ENCODE measurements around the gene LURAP1L.

DNA sequence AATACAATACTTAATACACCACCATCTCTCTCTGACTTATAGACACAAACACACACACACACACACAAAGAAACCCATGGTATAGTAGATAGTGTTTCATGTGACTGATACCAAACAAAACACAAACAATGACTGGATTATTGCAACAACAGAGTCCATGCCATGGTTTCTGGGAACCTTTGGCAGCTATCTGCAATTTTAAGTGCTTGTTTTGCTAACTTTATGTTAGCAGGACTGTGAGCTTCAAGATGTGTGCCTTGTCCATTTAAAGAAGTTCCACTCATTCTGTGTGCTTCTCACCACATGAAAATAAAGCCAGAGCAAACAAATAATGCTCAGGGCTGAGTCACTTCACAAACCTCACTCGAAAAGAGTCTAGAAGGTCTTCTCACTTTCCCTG, 15.1 kb upstream of the LURAP1L start:
- TF ChIP-seq, protein P1, sequence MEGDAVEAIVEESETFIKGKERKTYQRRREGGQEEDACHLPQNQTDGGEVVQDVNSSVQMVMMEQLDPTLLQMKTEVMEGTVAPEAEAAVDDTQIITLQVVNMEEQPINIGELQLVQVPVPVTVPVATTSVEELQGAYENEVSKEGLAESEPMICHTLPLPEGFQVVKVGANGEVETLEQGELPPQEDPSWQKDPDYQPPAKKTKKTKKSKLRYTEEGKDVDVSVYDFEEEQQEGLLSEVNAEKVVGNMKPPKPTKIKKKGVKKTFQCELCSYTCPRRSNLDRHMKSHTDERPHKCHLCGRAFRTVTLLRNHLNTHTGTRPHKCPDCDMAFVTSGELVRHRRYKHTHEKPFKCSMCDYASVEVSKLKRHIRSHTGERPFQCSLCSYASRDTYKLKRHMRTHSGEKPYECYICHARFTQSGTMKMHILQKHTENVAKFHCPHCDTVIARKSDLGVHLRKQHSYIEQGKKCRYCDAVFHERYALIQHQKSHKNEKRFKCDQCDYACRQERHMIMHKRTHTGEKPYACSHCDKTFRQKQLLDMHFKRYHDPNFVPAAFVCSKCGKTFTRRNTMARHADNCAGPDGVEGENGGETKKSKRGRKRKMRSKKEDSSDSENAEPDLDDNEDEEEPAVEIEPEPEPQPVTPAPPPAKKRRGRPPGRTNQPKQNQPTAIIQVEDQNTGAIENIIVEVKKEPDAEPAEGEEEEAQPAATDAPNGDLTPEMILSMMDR (IDR thresholded peaks at IDR 0.05): no peak
- TF ChIP-seq POLR2A (IDR thresholded peaks at IDR 0.05): no peak
